Hematopoietic multipotent progenitor cell (in vitro differentiated cells): ENCODE data around the gene KIF19. TPM values are rescaled to one million over a fixed set of nuclear protein-coding genes. Genes with fewer than 3 reads are reported as not detected.

ENCODE experiments used
- total RNA-seq: library from RNA; depleted of rRNA; stranded (reverse); fragments of >200 nt; gene quantifications from one replicate; pipeline ENCODE4 v1.2.3, GENCODE V29; 2012

KIF19 gene
- total RNA-seq, 1 donor: under 0.01 TPM

Other genes with a start within 250 kb of the KIF19 start
- 426 TPM for gene RPL38, start 122.5 kb upstream of the KIF19 start, total RNA-seq
- 13.5 TPM for gene TTYH2, start 112.7 kb upstream of the KIF19 start, total RNA-seq
- gene DNAI2, start 52.0 kb upstream of the KIF19 start, total RNA-seq: 0.27 TPM
- gene BTBD17, start 35.6 kb downstream of the KIF19 start, total RNA-seq: under 0.01 TPM
- gene GPR142, start 41.3 kb downstream of the KIF19 start, total RNA-seq: 1.3 TPM
- 3.8 TPM for gene GPRC5C, start 105.9 kb downstream of the KIF19 start, total RNA-seq
- 52.0 TPM for gene CD300A, start 140.4 kb downstream of the KIF19 start, total RNA-seq
- gene CD300LB, start 205.2 kb downstream of the KIF19 start, total RNA-seq: 0.81 TPM
- gene CD300C, start 219.9 kb downstream of the KIF19 start, total RNA-seq: 0.54 TPM
- 0.27 TPM for gene CD300H, start 241.3 kb downstream of the KIF19 start, total RNA-seq